ENCODE results near the gene SMOC2. TPM values are rescaled to one million over a fixed set of nuclear protein-coding genes. Genes with fewer than 3 reads are reported as not detected.

Gene SMOC2
- total RNA-seq, 1 experiment from 2014 or later = 2.1 TPM

GRCh38 chr6:168706471-168707177 lies 265.6 kb downstream of the SMOC2 start:
- Histone ChIP-seq H4K5ac (ENCODE audit: insufficient read length, low read depth, low read length) (no peak overlapping the region), H2BK5ac (ENCODE audit: insufficient read length, low read length) (no peak overlapping the region), H3K79me1 (ENCODE audit: insufficient read depth, low read depth, low read length, poor library complexity, severe bottlenecking) (no peaks in the 10 kb centered on the region), H2BK15ac (ENCODE audit: low read depth, low read length) (no peak overlapping the region), H3K56ac (ENCODE audit: insufficient read length, low read depth, low read length) (no peak overlapping the region), H3K23me2 (ENCODE audit: insufficient read length, low read depth, low read length, poor library complexity, severe bottlenecking) (no peaks in the 10 kb centered on the region), H3K4me2 (ENCODE audit: insufficient read depth, insufficient read length, low read length) (no peak overlapping the region), H2BK12ac (ENCODE audit: insufficient read length, low read depth, low read length) (no peak overlapping the region), H3K4me1 (ENCODE audit: insufficient read depth, low read length) (no peaks in the 10 kb centered on the region), H3K27me3 (ENCODE audit: insufficient read depth, low read length) (no peaks in the 10 kb centered on the region), H3T11ph (ENCODE audit: low read length) (no peak overlapping the region), H3K4ac (ENCODE audit: low read depth, low read length) (no peak overlapping the region), H2BK20ac (ENCODE audit: low read depth, low read length, poor library complexity, severe bottlenecking) (no peak overlapping the region), H2AFZ (ENCODE audit: low read length) (no peak overlapping the region), H4K91ac (ENCODE audit: insufficient read length, low read depth, low read length) (no peak overlapping the region), H4K20me1 (ENCODE audit: control insufficient read depth, insufficient read depth, insufficient read length) (no peaks in the 10 kb centered on the region), H3K9ac (ENCODE audit: extremely low read depth, insufficient read length, low read length) (no peak overlapping the region), H2BK120ac (ENCODE audit: low read depth, low read length, poor library complexity, severe bottlenecking) (no peak overlapping the region), H2AK5ac (ENCODE audit: insufficient read length, low read length) (no peak overlapping the region), H3K27ac (ENCODE audit: insufficient read length, low read depth, low read length) (no peak overlapping the region), H3K9me3 (ENCODE audit: control insufficient read depth, low read depth, low read length) (no peaks in the 10 kb centered on the region), H3K23ac (ENCODE audit: insufficient read length, low read depth, low read length) (no peak overlapping the region), H3K18ac (ENCODE audit: insufficient read length, low read depth, low read length) (no peak overlapping the region), H3K14ac (ENCODE audit: insufficient read depth, low read length) (no peak overlapping the region), H4K8ac (replicated peaks; ENCODE audit: insufficient read length, low read depth, low read length) (no peak overlapping the region), H3K79me2 (ENCODE audit: insufficient read depth, low read length) (no peaks in the 10 kb centered on the region)
- H3K4me3 Mint-ChIP-seq = no peak overlapping the region
- DNase-seq = no peak
- peaks cover 0 to 11% of the 10 kb centered on the region in 2 experiments; a peak in 3 of 5 replicates for H3K9me3 Mint-ChIP-seq
- peaks cover 3 to 17% of the 10 kb centered on the region in 2 experiments; a peak in 3 of 4 replicates for H3K4me1 Mint-ChIP-seq
- H3K27me3 Mint-ChIP-seq (ENCODE audit: low read depth) = peaks cover 2% of the 10 kb centered on the region
- no peak for TF ChIP-seq CTCF (conservative IDR thresholded peaks at IDR 0.05)
- peaks cover 0 to 6% (median 4%) of the 10 kb centered on the region in 3 experiments; a peak in 3 of 7 replicates for H3K36me3 Mint-ChIP-seq (ENCODE audit: insufficient read depth in 1 of 3, low read depth in 3 of 3)
- WGBS (ENCODE audit: extremely low coverage, insufficient read length, low lambda C conversion rate) = no CpG with 5 or more reads among the region's 25 CpGs
- no peak overlapping the region for H3K27ac Mint-ChIP-seq
